Naive thymus-derived CD4-positive, alpha-beta T cell (primary cell): ENCODE results near the gene OBP2B. TPM values are rescaled to one million over a fixed set of nuclear protein-coding genes. Genes with fewer than 3 reads are reported as not detected.
"Not testable (repeated sequence)": the region's sequence is repeated elsewhere in the genome, so short reads cannot be mapped to it uniquely, and the experiment has no call there.

Experiments
- ATAC-seq: fragments of 150-1000 bp; cut with Tn5 transposase; 2 replicates; pipeline ENCODE4 v1.10.0; 2021; ENCODE audit warnings: mild to moderate bottlenecking, moderate library complexity
- CTCF ChIA-PET: fragments of 350-600 bp; sonication (Branson Sonifier 250); formaldehyde crosslinking; loops from one replicate; lab custom pipeline; 2021; ENCODE audit warnings: antibody characterized with exemption; lab: Charles Lee
- POLR2A ChIA-PET: fragments of 350-600 bp; sonication (Branson Sonifier 250); formaldehyde crosslinking; loops from one replicate; lab custom pipeline; 2021; ENCODE audit warnings: antibody characterized with exemption, inconsistent platforms; lab: Charles Lee
- DNase-seq, 9 donors: peaks; one replicate each; pipeline versions ENCODE4 v3.0.0 to v3.0.0-alpha.2; 2020 to 2022; ENCODE audit warnings: mixed read lengths in 1 of 9
- H3K27ac ChIP-seq: one replicate; pipeline ENCODE4 v1.7.0; 2013; ENCODE audit warnings: mild to moderate bottlenecking, low read depth, low read length, moderate library complexity
- H3K27me3 ChIP-seq, 2 donors: one replicate each; pipeline ENCODE4 v1.7.0; 2013; ENCODE audit warnings: low read length in 2 of 2, mild to moderate bottlenecking in 2 of 2, moderate library complexity in 2 of 2; ENCODE audit not compliant: control insufficient read depth in 2 of 2, insufficient read depth in 2 of 2
- H3K36me3 ChIP-seq, 3 experiments: 1 replicate in 2 of 3; 2 replicates in 1 of 3; pipeline ENCODE4 v1.7.0; 2013; ENCODE audit warnings: low read length in 3 of 3, mild to moderate bottlenecking in 3 of 3, moderate library complexity in 1 of 3; ENCODE audit not compliant: insufficient read depth in 3 of 3, control insufficient read depth in 2 of 3
- H3K4me1 ChIP-seq, 2 donors: one replicate each; pipeline ENCODE4 v1.7.0; 2013; ENCODE audit warnings: low read length in 2 of 2, mild to moderate bottlenecking in 2 of 2, moderate library complexity in 1 of 2; ENCODE audit not compliant: control insufficient read depth in 2 of 2, insufficient read depth in 2 of 2
- H3K4me3 ChIP-seq: 2 replicates; pipeline ENCODE4 v1.7.0; 2013; ENCODE audit warnings: mild to moderate bottlenecking, low read length
- H3K9me3 ChIP-seq, 3 experiments: 1 replicate in 2 of 3; 2 replicates in 1 of 3; pipeline ENCODE4 v1.7.0; 2013; ENCODE audit warnings: low read length in 3 of 3; ENCODE audit not compliant: control insufficient read depth in 2 of 3
- H3K27ac Mint-ChIP-seq, 9 donors: one replicate each; pipeline ENCODE4 v1.8.0; 2020 to 2022; ENCODE audit warnings: mixed read lengths in 9 of 9, mild to moderate bottlenecking in 8 of 9, moderate library complexity in 5 of 9, inconsistent platforms in 2 of 9
- H3K27me3 Mint-ChIP-seq, 5 donors: one replicate each; pipeline ENCODE4 v1.8.0; 2021 to 2022; ENCODE audit warnings: mixed read lengths in 5 of 5, mild to moderate bottlenecking in 1 of 5
- H3K36me3 Mint-ChIP-seq, 5 donors: one replicate each; pipeline ENCODE4 v1.8.0; 2020 to 2022; ENCODE audit warnings: mixed read lengths in 5 of 5, mild to moderate bottlenecking in 3 of 5, inconsistent platforms in 1 of 5
- H3K4me1 Mint-ChIP-seq, 7 donors: one replicate each; pipeline ENCODE4 v1.8.0; 2020 to 2022; ENCODE audit warnings: mixed read lengths in 7 of 7, mild to moderate bottlenecking in 3 of 7, inconsistent platforms in 1 of 7
- H3K4me3 Mint-ChIP-seq, 10 donors: one replicate each; pipeline ENCODE4 v1.8.0; 2020 to 2022; ENCODE audit warnings: mild to moderate bottlenecking in 10 of 10, mixed read lengths in 10 of 10, moderate library complexity in 6 of 10, inconsistent platforms in 2 of 10
- H3K9me3 Mint-ChIP-seq, 11 donors: one replicate each; pipeline ENCODE4 v1.8.0; 2020 to 2022; ENCODE audit warnings: mixed read lengths in 11 of 11, mild to moderate bottlenecking in 4 of 11, inconsistent platforms in 1 of 11, moderate library complexity in 1 of 11
- intact Hi-C, 2 donors: fragments of 100-400 bp; cut with micrococcal nuclease; formaldehyde crosslinking; loops; one replicate each; pipeline ENCODE4 v1.15.1; 2023
- polyA plus RNA-seq, 2 donors: library from polyadenylated mRNA; unstranded; fragments of 300-500 nt; fragmentation: Illumina TruSeq; gene quantifications; one replicate each; pipeline ENCODE4 v1.2.3, GENCODE V29; 2021
- total RNA-seq, 6 experiments: library from RNA in 5 of 6; stranded (reverse) in 5 of 6; gene quantifications; 1 replicate in 5 of 6; 2 replicates in 1 of 6; pipeline ENCODE4 v1.2.3 and lab custom pipeline; 2021 to 2026

OBP2B gene
- total and polyA plus RNA-seq, 7 experiments from 2014 or later: not detected

- Mint-ChIP-seq H3K36me3 (no peaks in the 10 kb centered on the region), H3K4me3 (peak overlapping the region in 2 of 10 donors; percentile 61 to 72), H3K27ac (peak overlapping the region in 1 of 9 donors; percentile 21), H3K4me1 (peaks cover 0 to 17% (median 8%) of the 10 kb centered on the region in 7 donors), H3K9me3 (no peaks in the 10 kb centered on the region), H3K27me3 (peaks cover 9 to 29% (median 12%) of the 10 kb centered on the region in 5 donors)
- H3K27me3 ChIP-seq: peaks cover 0 to 3% of the 10 kb centered on the region in 2 donors
- ChIA-PET CTCF (no interaction called here), POLR2A (no interaction called here)
- H3K27ac ChIP-seq: no peak overlapping the region
- ATAC-seq (no peak), DNase-seq (no peak)
- H3K4me1 ChIP-seq: peaks cover 0 to 3% of the 10 kb centered on the region in 2 donors
- intact Hi-C loops: loop anchor here (1.0 to 5.0 kb wide), 4 partner anchors 35 to 248 kb away; partner anchors contain the start of gene ABO (in 1 of the 2)
- H3K9me3 ChIP-seq: no peaks in the 10 kb centered on the region
- H3K4me3 ChIP-seq: no peak overlapping the region
- no peaks in the 10 kb centered on the region for H3K36me3 ChIP-seq
Measured at GRCh38 chr9:133239533-133240090, 30.6 kb upstream of the OBP2B start.

- Histone ChIP-seq H3K27me3 (peaks cover 0 to 3% of the 10 kb centered on the region in 2 donors), H3K9me3 (no peaks in the 10 kb centered on the region), H3K4me3 (peak overlapping the region; percentile 41), H3K36me3 (no peaks in the 10 kb centered on the region), H3K27ac (no peak overlapping the region), H3K4me1 (peaks cover 0 to 3% of the 10 kb centered on the region in 2 donors)
- Mint-ChIP-seq H3K27me3 (peaks cover 9 to 26% (median 12%) of the 10 kb centered on the region in 5 donors), H3K9me3 (no peaks in the 10 kb centered on the region), H3K4me1 (peaks cover 0 to 17% (median 8%) of the 10 kb centered on the region in 7 donors), H3K36me3 (no peaks in the 10 kb centered on the region), H3K27ac (peak overlapping the region in 1 of 9 donors; percentile 21), H3K4me3 (peak overlapping the region; percentile 57 to 79 (median 69))
- ChIA-PET CTCF (interaction anchor here (0.6 to 0.8 kb wide), 5 partner anchors 32 to 545 kb away, joined by 3 to 4 read pairs (median 4); no protein-coding TSS in a partner anchor), POLR2A (no interaction called here)
- ATAC-seq (peak; percentile 93), DNase-seq (peak; percentile 34 to 72 (median 64))
- intact Hi-C loops: loop anchor here (1.0 to 5.0 kb wide), 4 partner anchors 36 to 248 kb away; partner anchors contain the start of gene ABO (in 1 of the 2)
Measured at GRCh38 chr9:133238851-133239532, 29.9 kb upstream of the OBP2B start.

- Histone ChIP-seq H3K9me3 (no peaks in the 10 kb centered on the region), H3K36me3 (no peaks in the 10 kb centered on the region), H3K4me3 (peak overlapping the region; percentile 41), H3K27me3 (peaks cover 0 to 3% of the 10 kb centered on the region in 2 donors), H3K4me1 (peaks cover 0 to 3% of the 10 kb centered on the region in 2 donors), H3K27ac (no peak overlapping the region)
- intact Hi-C loops: loop anchor here in 1 of 2 donors (2.0 to 5.0 kb wide), 2 partner anchors 36 to 249 kb away; partner anchors contain the start of gene ABO
- Mint-ChIP-seq H3K4me1 (peaks cover 0 to 17% (median 8%) of the 10 kb centered on the region in 7 donors), H3K9me3 (no peaks in the 10 kb centered on the region), H3K36me3 (no peaks in the 10 kb centered on the region), H3K27ac (no peak overlapping the region), H3K4me3 (peak overlapping the region; percentile 33 to 79 (median 69)), H3K27me3 (peaks cover 9 to 22% (median 12%) of the 10 kb centered on the region in 5 donors)
- DNase-seq (peak in 6 of 9 donors; percentile 4 to 39 (median 14)), ATAC-seq (peak; percentile 77)
- ChIA-PET CTCF (interaction anchor here (0.6 to 0.8 kb wide), 5 partner anchors 32 to 546 kb away, joined by 3 to 4 read pairs (median 4); no protein-coding TSS in a partner anchor), POLR2A (no interaction called here)
Measured at GRCh38 chr9:133238272-133238850, 29.3 kb upstream of the OBP2B start.

- no peak overlapping the region for H3K4me3 ChIP-seq
- no peak overlapping the region for H3K27ac ChIP-seq
- Mint-ChIP-seq H3K4me1 (peaks cover 0 to 17% (median 8%) of the 10 kb centered on the region in 7 donors), H3K27ac (peak overlapping the region in 2 of 9 donors; percentile 20 to 38), H3K9me3 (no peaks in the 10 kb centered on the region), H3K4me3 (peak overlapping the region in 2 of 10 donors; percentile 27 to 34), H3K27me3 (peaks cover 4 to 18% (median 8%) of the 10 kb centered on the region in 5 donors), H3K36me3 (no peaks in the 10 kb centered on the region)
- ATAC-seq (no peak), DNase-seq (no peak)
- peaks cover 0 to 3% of the 10 kb centered on the region in 2 donors for H3K27me3 ChIP-seq
- H3K9me3 ChIP-seq: no peaks in the 10 kb centered on the region
- intact Hi-C loops: loop anchor here in 1 of 2 donors (5.0 kb wide), 1 partner anchor 250 kb away; no protein-coding TSS in a partner anchor
- ChIA-PET CTCF (no interaction called here), POLR2A (no interaction called here)
- no peaks in the 10 kb centered on the region for H3K36me3 ChIP-seq
- peaks cover 0 to 3% of the 10 kb centered on the region in 2 donors for H3K4me1 ChIP-seq
Measured at GRCh38 chr9:133237035-133237731, 28.1 kb upstream of the OBP2B start.

GRCh38 chr9:133236291-133237034 is 27.4 kb upstream of the OBP2B start:
- H3K36me3 ChIP-seq, H3K27me3 ChIP-seq, H3K4me1 ChIP-seq, H3K27ac ChIP-seq, H3K9me3 ChIP-seq, DNase-seq, CTCF ChIA-PET, H3K4me3 Mint-ChIP-seq, H3K4me3 ChIP-seq, H3K27ac Mint-ChIP-seq, POLR2A ChIA-PET, H3K36me3 Mint-ChIP-seq, H3K9me3 Mint-ChIP-seq, ATAC-seq: not testable (repeated sequence)
- intact Hi-C loops: loop anchor here in 1 of 2 donors (5.0 kb wide), 1 partner anchor 251 kb away; no protein-coding TSS in a partner anchor
- Mint-ChIP-seq H3K4me1 (peaks cover 0 to 17% (median 8%) of the 10 kb centered on the region in 7 donors), H3K27me3 (peaks cover under 1 to 18% (median 2%) of the 10 kb centered on the region in 5 donors)
